ENCODE measurements around the gene RFNG. TPM values are rescaled to one million over a fixed set of nuclear protein-coding genes. Genes with fewer than 3 reads are reported as not detected.

Gene RFNG
- polyA plus RNA-seq, 1 experiment = 11.8 TPM

GRCh38 chr17:82046903-82047302 is 4.7 kb downstream of the RFNG start:
- no peak overlapping the region for H3K27ac ChIP-seq (ENCODE audit: low read depth, low read length)
- H3K27me3 ChIP-seq (ENCODE audit: control insufficient read depth, insufficient read depth, low read length) = no peaks in the 10 kb centered on the region
- ChIA-PET POLR2A (no interaction called here), CTCF (no interaction called here)
- peaks cover 4% of the 10 kb centered on the region; the same call in 1 of the 2 replicates for H3K9me3 ChIP-seq (ENCODE audit: control insufficient read depth, insufficient read depth, low read length)
- TF ChIP-seq, protein P1, sequence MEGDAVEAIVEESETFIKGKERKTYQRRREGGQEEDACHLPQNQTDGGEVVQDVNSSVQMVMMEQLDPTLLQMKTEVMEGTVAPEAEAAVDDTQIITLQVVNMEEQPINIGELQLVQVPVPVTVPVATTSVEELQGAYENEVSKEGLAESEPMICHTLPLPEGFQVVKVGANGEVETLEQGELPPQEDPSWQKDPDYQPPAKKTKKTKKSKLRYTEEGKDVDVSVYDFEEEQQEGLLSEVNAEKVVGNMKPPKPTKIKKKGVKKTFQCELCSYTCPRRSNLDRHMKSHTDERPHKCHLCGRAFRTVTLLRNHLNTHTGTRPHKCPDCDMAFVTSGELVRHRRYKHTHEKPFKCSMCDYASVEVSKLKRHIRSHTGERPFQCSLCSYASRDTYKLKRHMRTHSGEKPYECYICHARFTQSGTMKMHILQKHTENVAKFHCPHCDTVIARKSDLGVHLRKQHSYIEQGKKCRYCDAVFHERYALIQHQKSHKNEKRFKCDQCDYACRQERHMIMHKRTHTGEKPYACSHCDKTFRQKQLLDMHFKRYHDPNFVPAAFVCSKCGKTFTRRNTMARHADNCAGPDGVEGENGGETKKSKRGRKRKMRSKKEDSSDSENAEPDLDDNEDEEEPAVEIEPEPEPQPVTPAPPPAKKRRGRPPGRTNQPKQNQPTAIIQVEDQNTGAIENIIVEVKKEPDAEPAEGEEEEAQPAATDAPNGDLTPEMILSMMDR (IDR thresholded peaks at IDR 0.05; ENCODE audit: low read depth, low read length) = no peak
- H3K4me3 ChIP-seq (ENCODE audit: low read depth, low read length) = no peak overlapping the region
- DNase-seq (ENCODE audit: low read depth, low spot score) = no peak

GRCh38 chr17:82045936-82046484 is 5.6 kb downstream of the RFNG start:
- H3K27me3 ChIP-seq (ENCODE audit: control insufficient read depth, insufficient read depth, low read length) = no peaks in the 10 kb centered on the region
- H3K4me3 ChIP-seq (ENCODE audit: low read depth, low read length) = no peak overlapping the region
- peaks cover 3% of the 10 kb centered on the region; the same call in 1 of the 2 replicates for H3K9me3 ChIP-seq (ENCODE audit: control insufficient read depth, insufficient read depth, low read length)
- ChIA-PET POLR2A (interaction anchor here (0.6 kb wide), 1 partner anchor 43 kb away, joined by 4 read pairs; no protein-coding TSS in a partner anchor), CTCF (no interaction called here)
- no peak for DNase-seq (ENCODE audit: low read depth, low spot score)
- no peak overlapping the region for H3K27ac ChIP-seq (ENCODE audit: low read depth, low read length)
- TF ChIP-seq, protein P1 (IDR thresholded peaks at IDR 0.05; ENCODE audit: low read depth, low read length) = no peak

DNA sequence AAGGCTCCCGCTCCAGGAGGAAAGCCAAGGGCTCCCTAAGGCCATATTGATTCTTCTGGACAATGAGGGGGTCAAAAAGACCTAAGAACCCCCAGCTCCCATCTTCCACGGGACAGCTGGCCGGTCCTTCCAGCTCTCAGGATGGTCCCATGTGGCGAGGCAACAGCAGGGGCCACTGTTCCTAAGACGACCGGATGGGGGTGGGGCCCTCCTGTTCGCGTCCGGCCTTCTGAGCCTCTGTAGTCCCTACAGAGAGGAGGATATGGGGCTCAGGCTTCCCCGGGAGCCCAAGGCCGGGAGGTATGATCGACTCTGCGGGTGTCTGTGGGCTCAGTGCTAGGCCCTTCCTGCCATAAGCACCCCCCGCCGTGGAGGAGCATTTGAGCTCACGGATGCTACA is 8.1 kb downstream of the RFNG start:
- no peak for DNase-seq (ENCODE audit: low read depth, low spot score)
- TF ChIP-seq, protein P1 (IDR thresholded peaks at IDR 0.05; ENCODE audit: low read depth, low read length) = no peak
- H3K27me3 ChIP-seq (ENCODE audit: control insufficient read depth, insufficient read depth, low read length) = no peaks in the 10 kb centered on the region
- H3K4me3 ChIP-seq (ENCODE audit: low read depth, low read length) = no peak overlapping the region
- H3K9me3 ChIP-seq (ENCODE audit: control insufficient read depth, insufficient read depth, low read length) = no peaks in the 10 kb centered on the region; the same call in 1 of the 2 replicates
- POLR2A ChIA-PET = no interaction called here
- no peak overlapping the region for H3K27ac ChIP-seq (ENCODE audit: low read depth, low read length)
- CTCF ChIA-PET = interaction anchor here (1.2 kb wide), 1 partner anchor 13 kb away, joined by 4 read pairs; no protein-coding TSS in a partner anchor

DNA sequence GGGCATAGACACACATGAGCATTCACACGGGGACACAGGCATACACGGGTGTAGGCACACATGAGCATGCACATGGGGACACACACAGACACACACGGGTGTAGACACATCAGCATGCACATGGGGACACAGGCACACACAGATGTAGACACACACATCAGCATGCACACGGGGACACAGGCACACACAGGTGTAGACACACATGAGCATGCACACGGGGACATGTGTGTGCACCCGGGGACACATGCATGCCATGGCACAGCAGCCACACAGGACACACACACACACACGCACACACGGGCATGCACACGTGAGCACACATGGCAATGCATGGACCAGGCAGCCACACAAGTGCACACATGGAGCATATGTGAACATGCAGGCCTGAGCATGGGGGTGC is 9.0 kb downstream of the RFNG start:
- no peak for DNase-seq (ENCODE audit: low read depth, low spot score)
- TF ChIP-seq, protein P1 (IDR thresholded peaks at IDR 0.05; ENCODE audit: low read depth, low read length) = no peak
- Histone ChIP-seq H3K4me3 (ENCODE audit: low read depth, low read length) (no peak overlapping the region), H3K27me3 (ENCODE audit: control insufficient read depth, insufficient read depth, low read length) (no peaks in the 10 kb centered on the region), H3K9me3 (ENCODE audit: control insufficient read depth, insufficient read depth, low read length) (no peaks in the 10 kb centered on the region; the same call in 1 of the 2 replicates), H3K27ac (ENCODE audit: low read depth, low read length) (no peak overlapping the region)
- ChIA-PET CTCF (no interaction called here), POLR2A (interaction anchor here (0.6 kb wide), 1 partner anchor 62 kb away, joined by 3 read pairs; no protein-coding TSS in a partner anchor)

- ChIA-PET POLR2A (no interaction called here), CTCF (no interaction called here)
These were observed 10.3 kb downstream of the RFNG start for GRCh38 chr17:82041144-82041814.

More at GRCh38 chr17:82041144-82041814, 10.3 kb downstream of the RFNG start:
- TF ChIP-seq, protein P1 (IDR thresholded peaks at IDR 0.05; ENCODE audit: low read depth, low read length) = no peak
- Histone ChIP-seq H3K27me3 (ENCODE audit: control insufficient read depth, insufficient read depth, low read length) (no peaks in the 10 kb centered on the region), H3K27ac (ENCODE audit: low read depth, low read length) (no peak overlapping the region), H3K4me3 (ENCODE audit: low read depth, low read length) (no peak overlapping the region), H3K9me3 (ENCODE audit: control insufficient read depth, insufficient read depth, low read length) (no peaks in the 10 kb centered on the region; the same call in 1 of the 2 replicates)
- no peak for DNase-seq (ENCODE audit: low read depth, low spot score)
